Astrocyte of the cerebellum (primary cell): ENCODE data around the gene POLG.
"Not testable (repeated sequence)": the region's sequence is repeated elsewhere in the genome, so short reads cannot be mapped to it uniquely, and the experiment has no call there.

Experiments
- DNase-seq: peaks from one replicate; pipeline ENCODE4 v3.0.0-alpha.2; 2011; ENCODE audit warnings: low read depth
- H3K4me3 ChIP-seq: 2 replicates; pipeline ENCODE4 v1.5.1; 2011; ENCODE audit warnings: mild to moderate bottlenecking, low read depth, low read length, moderate library complexity
- in situ Hi-C: cut with HindIII; loops from 2 replicates; pipeline ENCODE4 v1.10.0; 2017; ENCODE audit warnings: low sequenced_read_pairs
- TF ChIP-seq, protein P1 (sequence below): IDR thresholded peaks from 2 replicates; pipeline ENCODE4 v1.5.1; 2012; ENCODE audit warnings: low read length, low read depth, moderate library complexity, mild to moderate bottlenecking; ENCODE audit errors: missing control alignments

The POLG gene

DNA sequence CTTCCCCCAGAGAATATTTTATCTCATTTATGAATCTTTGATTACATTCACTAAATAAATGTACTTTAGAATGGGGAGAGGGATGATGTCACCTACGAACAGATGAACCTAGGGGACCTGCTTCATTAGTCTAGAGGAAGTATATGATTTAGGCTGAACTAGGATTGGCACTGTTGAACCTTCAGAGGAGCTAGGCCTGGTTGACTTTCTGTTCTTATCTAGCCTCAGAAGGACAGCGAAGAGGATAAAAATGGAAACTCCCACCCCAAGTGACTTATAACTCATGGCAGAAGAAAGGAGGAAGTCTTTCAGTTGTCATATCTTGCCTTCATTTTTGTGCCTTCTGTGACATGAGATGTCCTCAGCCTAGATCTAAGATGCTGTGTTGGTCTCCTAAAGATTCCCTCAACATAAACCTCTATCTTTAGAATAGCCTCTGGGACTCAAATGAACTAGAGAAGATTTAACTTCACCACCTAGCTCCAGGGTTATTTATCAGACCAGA is 42.6 kb downstream of the POLG start:
- DNase-seq, result no peak
- TF ChIP-seq, protein P1, sequence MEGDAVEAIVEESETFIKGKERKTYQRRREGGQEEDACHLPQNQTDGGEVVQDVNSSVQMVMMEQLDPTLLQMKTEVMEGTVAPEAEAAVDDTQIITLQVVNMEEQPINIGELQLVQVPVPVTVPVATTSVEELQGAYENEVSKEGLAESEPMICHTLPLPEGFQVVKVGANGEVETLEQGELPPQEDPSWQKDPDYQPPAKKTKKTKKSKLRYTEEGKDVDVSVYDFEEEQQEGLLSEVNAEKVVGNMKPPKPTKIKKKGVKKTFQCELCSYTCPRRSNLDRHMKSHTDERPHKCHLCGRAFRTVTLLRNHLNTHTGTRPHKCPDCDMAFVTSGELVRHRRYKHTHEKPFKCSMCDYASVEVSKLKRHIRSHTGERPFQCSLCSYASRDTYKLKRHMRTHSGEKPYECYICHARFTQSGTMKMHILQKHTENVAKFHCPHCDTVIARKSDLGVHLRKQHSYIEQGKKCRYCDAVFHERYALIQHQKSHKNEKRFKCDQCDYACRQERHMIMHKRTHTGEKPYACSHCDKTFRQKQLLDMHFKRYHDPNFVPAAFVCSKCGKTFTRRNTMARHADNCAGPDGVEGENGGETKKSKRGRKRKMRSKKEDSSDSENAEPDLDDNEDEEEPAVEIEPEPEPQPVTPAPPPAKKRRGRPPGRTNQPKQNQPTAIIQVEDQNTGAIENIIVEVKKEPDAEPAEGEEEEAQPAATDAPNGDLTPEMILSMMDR, result no peak
- no peak overlapping the region for H3K4me3 ChIP-seq
- in situ Hi-C loops, result loop anchor here (5.0 kb wide), 1 partner anchor 75 kb away; no protein-coding TSS in a partner anchor

DNA sequence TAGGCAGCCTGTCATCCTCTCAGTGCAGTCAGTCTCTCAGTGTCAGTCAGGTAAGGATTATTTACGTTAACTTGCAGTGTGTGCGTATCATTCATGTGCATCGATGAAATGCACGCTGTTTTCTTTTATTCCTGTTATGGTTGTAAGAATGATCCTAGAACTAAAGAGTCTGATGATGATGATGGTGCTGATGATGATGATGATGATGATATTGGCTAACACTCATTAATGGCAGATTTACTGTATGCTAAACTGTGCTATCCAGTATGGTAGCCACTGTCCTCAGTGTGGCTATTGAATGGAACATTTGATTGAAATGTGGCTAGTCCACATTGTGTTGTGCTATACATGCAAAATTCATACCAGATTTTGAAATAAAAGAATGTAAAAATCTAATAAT is 51.4 kb downstream of the POLG start:
- DNase-seq, result no peak
- no peak overlapping the region for H3K4me3 ChIP-seq
- in situ Hi-C loops, result no loop called here
- TF ChIP-seq, protein P1, result no peak

DNA sequence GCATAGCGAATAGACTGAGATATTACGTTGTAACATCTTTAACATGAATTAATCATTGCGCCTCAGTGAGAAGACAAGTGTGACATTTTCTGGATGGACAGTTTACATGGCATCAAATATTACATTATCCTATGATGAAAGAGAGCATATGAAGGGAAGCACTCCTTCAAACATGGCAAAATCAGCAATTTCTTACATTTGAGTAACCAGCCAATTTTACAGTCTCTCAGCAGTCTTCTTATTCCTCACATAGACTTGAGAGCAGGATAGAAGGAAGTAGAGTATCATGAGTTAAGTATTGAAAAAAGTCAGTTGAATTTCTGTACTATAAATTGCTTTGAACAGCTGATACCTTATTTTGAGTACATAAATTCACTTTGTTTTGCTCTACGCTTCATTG is 52.0 kb downstream of the POLG start:
- DNase-seq, result no peak
- no peak overlapping the region for H3K4me3 ChIP-seq
- TF ChIP-seq, protein P1, result no peak
- in situ Hi-C loops, result no loop called here

DNA sequence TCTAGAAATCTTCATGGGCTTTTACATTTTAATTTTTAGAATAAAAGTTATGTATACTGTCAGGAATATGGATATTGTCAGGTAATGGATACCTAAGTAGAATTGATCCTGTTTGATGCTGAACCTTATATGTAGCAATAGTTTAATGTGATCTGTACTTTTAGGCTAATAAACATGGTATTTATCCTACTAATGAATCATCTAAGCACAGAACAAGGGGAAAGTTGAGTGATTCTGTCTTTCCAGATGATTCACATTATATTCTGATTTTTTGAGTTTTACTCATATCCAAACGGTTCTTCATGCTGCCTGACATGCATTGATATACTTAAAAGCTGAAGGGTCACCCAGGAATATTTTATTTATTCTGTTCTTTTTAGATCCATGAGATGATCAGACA is 56.3 kb downstream of the POLG start:
- TF ChIP-seq, protein P1, result no peak
- no peak overlapping the region for H3K4me3 ChIP-seq
- DNase-seq, result no peak
- in situ Hi-C loops, result loop anchor here (5.0 kb wide), 1 partner anchor 39 kb away; no protein-coding TSS in a partner anchor

DNA sequence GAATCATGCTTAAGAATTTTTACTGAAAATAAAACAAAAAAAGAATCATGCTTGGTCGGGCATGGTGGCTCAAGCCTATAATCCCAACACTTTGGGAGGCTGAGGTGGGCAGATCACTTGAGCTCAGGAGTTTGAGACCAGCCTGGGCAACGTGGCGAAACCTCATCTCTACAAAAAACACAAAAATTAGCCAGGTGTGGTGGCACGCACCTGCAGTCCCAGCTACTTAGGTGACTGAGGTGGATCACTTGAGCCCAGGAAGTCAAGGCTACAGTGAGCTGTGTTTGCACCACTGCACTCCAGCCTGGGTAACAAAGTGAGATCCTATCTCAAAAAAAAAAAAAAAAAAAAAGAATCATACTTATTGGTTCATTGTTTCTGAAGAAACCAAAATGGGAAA is 57.3 kb downstream of the POLG start:
- not testable (repeated sequence) for H3K4me3 ChIP-seq, DNase-seq
- in situ Hi-C loops, result loop anchor here (5.0 kb wide), 1 partner anchor 40 kb away; no protein-coding TSS in a partner anchor
